ENCODE measurements around the gene TBK1. TPM values are rescaled to one million over a fixed set of nuclear protein-coding genes. Genes with fewer than 3 reads are reported as not detected.
A peak's percentile ranks its signal among the peaks of the same experiment; 100 is the strongest.

Gene TBK1
- total RNA-seq, 1 experiment from 2014 or later, result 32.4 TPM

- no peaks in the 10 kb centered on the region for H3K27me3 ChIP-seq (ENCODE audit: control insufficient read depth, insufficient read depth, low read length)
- in situ Hi-C loops (cut with HindIII; ENCODE audit: low pct_unique_long_range_greater_than_20kb, low sequenced_read_pairs) (no loop called here), intact Hi-C loops (cut with micrococcal nuclease; ENCODE audit: unreplicated experiment) (no loop called here)
- ATAC-seq, result no peak
- H3K4me1 ChIP-seq (ENCODE audit: control insufficient read depth, insufficient read depth, low read length), result no peaks in the 10 kb centered on the region
- H3K9me3 ChIP-seq (ENCODE audit: control insufficient read depth, insufficient read depth, low read depth, low read length), result no peaks in the 10 kb centered on the region
- TF ChIP-seq, protein P1, sequence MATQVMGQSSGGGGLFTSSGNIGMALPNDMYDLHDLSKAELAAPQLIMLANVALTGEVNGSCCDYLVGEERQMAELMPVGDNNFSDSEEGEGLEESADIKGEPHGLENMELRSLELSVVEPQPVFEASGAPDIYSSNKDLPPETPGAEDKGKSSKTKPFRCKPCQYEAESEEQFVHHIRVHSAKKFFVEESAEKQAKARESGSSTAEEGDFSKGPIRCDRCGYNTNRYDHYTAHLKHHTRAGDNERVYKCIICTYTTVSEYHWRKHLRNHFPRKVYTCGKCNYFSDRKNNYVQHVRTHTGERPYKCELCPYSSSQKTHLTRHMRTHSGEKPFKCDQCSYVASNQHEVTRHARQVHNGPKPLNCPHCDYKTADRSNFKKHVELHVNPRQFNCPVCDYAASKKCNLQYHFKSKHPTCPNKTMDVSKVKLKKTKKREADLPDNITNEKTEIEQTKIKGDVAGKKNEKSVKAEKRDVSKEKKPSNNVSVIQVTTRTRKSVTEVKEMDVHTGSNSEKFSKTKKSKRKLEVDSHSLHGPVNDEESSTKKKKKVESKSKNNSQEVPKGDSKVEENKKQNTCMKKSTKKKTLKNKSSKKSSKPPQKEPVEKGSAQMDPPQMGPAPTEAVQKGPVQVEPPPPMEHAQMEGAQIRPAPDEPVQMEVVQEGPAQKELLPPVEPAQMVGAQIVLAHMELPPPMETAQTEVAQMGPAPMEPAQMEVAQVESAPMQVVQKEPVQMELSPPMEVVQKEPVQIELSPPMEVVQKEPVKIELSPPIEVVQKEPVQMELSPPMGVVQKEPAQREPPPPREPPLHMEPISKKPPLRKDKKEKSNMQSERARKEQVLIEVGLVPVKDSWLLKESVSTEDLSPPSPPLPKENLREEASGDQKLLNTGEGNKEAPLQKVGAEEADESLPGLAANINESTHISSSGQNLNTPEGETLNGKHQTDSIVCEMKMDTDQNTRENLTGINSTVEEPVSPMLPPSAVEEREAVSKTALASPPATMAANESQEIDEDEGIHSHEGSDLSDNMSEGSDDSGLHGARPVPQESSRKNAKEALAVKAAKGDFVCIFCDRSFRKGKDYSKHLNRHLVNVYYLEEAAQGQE (IDR thresholded peaks at IDR 0.05; ENCODE audit: insufficient read depth in 1 of 2, low read depth in 2 of 2, low read length in 1 of 2), result no peak
- TF ChIP-seq, protein P2, sequence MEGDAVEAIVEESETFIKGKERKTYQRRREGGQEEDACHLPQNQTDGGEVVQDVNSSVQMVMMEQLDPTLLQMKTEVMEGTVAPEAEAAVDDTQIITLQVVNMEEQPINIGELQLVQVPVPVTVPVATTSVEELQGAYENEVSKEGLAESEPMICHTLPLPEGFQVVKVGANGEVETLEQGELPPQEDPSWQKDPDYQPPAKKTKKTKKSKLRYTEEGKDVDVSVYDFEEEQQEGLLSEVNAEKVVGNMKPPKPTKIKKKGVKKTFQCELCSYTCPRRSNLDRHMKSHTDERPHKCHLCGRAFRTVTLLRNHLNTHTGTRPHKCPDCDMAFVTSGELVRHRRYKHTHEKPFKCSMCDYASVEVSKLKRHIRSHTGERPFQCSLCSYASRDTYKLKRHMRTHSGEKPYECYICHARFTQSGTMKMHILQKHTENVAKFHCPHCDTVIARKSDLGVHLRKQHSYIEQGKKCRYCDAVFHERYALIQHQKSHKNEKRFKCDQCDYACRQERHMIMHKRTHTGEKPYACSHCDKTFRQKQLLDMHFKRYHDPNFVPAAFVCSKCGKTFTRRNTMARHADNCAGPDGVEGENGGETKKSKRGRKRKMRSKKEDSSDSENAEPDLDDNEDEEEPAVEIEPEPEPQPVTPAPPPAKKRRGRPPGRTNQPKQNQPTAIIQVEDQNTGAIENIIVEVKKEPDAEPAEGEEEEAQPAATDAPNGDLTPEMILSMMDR (IDR thresholded peaks at IDR 0.05), result no peak
- TF ChIP-seq TCF7L2 (IDR thresholded peaks at IDR 0.05; ENCODE audit: low read depth, low read length) (no peak), SIN3A (IDR thresholded peaks at IDR 0.05; ENCODE audit: borderline replicate concordance, insufficient read depth, low read depth, low read length) (no peak), POLR2AphosphoS5 (IDR thresholded peaks at IDR 0.05; ENCODE audit: low read depth, low read length) (no peak)
- H3K27ac ChIP-seq (ENCODE audit: low read length), result no peak overlapping the region
- CTCF ChIA-PET, result interaction anchor here (0.9 kb wide), 1 partner anchor 271 kb away, joined by 4 read pairs; no protein-coding TSS in a partner anchor
- BruUV-seq (replicated peaks), result no TSS peak
- H3K4me3 ChIP-seq (ENCODE audit: low read depth in 2 of 2, low read length in 2 of 2), result no peak overlapping the region
- no peaks in the 10 kb centered on the region for H3K36me3 ChIP-seq (ENCODE audit: control insufficient read depth, insufficient read depth, low read length)
- DNase-seq (ENCODE audit: low read depth, low spot score), result no peak
- POLR2A ChIA-PET, result no interaction called here
These were observed 74.9 kb downstream of the TBK1 start for GRCh38 chr12:64526859-64527258.

GRCh38 chr12:64528616-64529015 lies 76.7 kb downstream of the TBK1 start:
- ATAC-seq, result 0 out of 2 replicates have a peak, but pooled peaks have one; percentile 53
- BruUV-seq (replicated peaks), result no TSS peak
- no peaks in the 10 kb centered on the region for H3K36me3 ChIP-seq (ENCODE audit: control insufficient read depth, insufficient read depth, low read length)
- no peaks in the 10 kb centered on the region for H3K4me1 ChIP-seq (ENCODE audit: control insufficient read depth, insufficient read depth, low read length)
- CTCF ChIA-PET, result no interaction called here
- H3K9me3 ChIP-seq (ENCODE audit: control insufficient read depth, insufficient read depth, low read depth, low read length), result no peaks in the 10 kb centered on the region
- TF ChIP-seq TCF7L2 (IDR thresholded peaks at IDR 0.05; ENCODE audit: low read depth, low read length) (no peak), POLR2AphosphoS5 (IDR thresholded peaks at IDR 0.05; ENCODE audit: low read depth, low read length) (no peak), SIN3A (IDR thresholded peaks at IDR 0.05; ENCODE audit: borderline replicate concordance, insufficient read depth, low read depth, low read length) (no peak)
- TF ChIP-seq, protein P2 (IDR thresholded peaks at IDR 0.05), result no peak
- TF ChIP-seq, protein P1 (IDR thresholded peaks at IDR 0.05; ENCODE audit: insufficient read depth in 1 of 2, low read depth in 2 of 2, low read length in 1 of 2), result no peak
- H3K27ac ChIP-seq (ENCODE audit: low read length), result no peak overlapping the region
- POLR2A ChIA-PET, result interaction anchor here (0.6 kb wide), 1 partner anchor 81 kb away, joined by 3 read pairs; no protein-coding TSS in a partner anchor
- intact Hi-C loops (cut with micrococcal nuclease; ENCODE audit: unreplicated experiment), result no loop called here
- in situ Hi-C loops (cut with HindIII; ENCODE audit: low pct_unique_long_range_greater_than_20kb, low sequenced_read_pairs), result no loop called here
- H3K27me3 ChIP-seq (ENCODE audit: control insufficient read depth, insufficient read depth, low read length), result no peaks in the 10 kb centered on the region
- H3K4me3 ChIP-seq (ENCODE audit: low read depth in 2 of 2, low read length in 2 of 2), result no peak overlapping the region
- DNase-seq (ENCODE audit: low read depth, low spot score), result no peak

All from Panc1 (cell line).